ENCODE results near the gene DNASE2B.

DNASE2B gene

GRCh38 chr1:84374991-84375696, 23.1 kb upstream of the DNASE2B start:
- DNase-seq = no peak

DNA sequence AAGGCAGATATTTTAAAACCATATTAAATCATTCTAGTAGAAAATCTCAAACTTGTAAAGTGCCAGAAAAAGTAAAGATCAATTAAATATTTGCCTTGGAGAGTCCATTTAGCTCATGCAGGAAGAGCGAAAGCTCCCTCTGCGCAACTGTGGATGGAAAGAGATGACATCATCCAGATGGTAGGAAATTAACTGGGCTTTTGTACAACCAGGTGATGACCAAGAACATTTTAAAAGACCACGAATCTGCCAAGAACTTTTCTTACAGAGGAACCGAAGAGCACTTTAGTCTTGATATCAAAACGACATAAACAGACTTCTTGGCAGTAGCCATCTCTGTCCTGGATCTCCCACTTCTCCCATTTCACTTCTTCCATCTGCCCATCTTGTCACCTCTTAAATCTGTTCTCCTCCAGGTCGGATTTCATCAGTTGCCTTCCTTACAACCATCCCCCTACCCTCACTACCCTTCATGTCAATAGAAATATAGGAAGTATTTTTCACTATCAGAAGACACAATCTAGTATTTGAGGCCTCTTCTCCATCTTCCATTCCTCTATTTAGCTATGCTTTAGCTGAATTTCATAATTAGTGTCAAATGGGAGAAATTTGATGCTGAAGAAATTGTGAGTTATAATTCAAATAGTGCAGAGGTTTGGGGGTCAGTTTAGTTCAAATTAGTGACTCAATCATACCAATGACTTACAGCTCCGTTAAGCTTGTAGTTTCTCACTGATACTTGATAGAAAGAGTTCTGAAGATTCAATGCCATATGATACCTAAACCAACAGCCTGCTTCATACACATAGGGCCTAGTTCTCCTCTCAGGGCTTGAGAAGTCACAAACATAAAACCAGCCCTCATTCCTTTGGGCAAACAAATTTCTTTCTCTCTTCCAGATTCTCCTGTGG, 22.0 kb upstream of the DNASE2B start:
- no peak for DNase-seq

GRCh38 chr1:84377480-84378095, 20.7 kb upstream of the DNASE2B start:
- DNase-seq = no peak

DNA sequence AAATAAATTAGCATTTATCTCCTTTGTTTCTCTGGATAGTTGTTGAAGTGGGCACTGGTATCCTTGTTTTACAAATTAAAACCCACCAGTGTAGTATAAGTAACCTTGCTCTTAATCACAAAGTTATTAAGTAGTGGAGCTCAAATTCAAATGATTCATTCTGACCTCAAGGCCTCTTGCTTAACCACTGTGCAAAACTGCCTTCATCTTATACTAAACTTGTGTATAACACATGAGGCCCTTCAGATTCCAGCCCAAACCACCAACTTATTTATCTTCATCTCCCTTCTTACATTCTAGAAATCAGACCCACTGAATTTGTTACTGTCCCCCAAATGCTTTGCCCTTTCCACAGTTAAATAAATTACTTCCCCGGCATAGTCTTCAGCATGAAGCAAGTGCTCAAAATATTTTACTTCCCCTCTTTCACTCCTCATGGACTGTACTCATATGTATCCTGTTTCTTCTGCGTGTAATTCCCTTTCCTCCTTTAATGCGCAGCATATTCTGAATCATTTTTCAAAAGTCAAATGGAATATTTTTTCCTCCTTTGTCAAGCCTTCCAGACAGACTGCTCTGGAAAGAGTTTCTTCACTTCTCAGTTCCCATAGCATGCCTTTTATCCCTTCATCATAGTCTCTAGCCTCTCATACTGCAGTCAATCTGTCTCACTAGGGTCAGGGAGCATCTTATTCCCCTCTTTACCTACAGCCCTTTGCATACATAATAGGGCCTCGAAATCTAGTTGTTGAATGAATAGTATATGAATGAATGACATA, 19.0 kb upstream of the DNASE2B start:
- no peak for DNase-seq

DNA sequence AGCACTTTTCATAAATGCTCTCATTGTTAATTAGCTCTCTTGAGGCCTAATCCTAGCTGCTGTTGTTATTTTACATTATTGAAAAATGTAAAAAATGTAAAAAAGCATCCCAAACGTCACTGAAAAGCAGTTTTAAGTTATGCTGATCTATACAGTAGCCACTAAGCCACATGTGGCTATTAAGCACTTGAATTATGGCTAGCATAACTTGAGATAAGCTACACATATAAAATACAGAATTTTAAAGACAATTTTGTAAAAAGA, 18.4 kb upstream of the DNASE2B start:
- no peak for DNase-seq

DNA sequence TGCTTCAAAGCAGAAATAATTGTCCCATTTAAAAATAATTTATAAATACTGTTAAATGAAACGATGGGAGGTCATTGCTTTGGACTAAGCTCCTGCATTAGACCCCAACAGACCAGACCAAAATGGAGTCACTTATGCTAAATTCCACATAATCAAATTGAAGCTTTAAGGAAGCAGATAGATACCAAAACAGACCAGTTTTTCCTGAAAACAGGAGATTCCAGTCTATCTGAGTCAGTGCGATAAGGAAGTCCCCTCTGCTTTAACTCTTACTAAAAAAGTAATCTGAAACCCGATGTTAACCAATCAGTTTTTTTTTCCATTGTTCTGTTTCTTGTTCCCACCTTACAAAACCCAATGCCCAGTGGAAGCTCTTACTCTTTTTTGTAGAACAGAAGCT, 16.2 kb upstream of the DNASE2B start:
- no peak for DNase-seq

- no peak for DNase-seq
These were observed 12.9 kb upstream of the DNASE2B start for GRCh38 chr1:84385347-84385746.

DNA sequence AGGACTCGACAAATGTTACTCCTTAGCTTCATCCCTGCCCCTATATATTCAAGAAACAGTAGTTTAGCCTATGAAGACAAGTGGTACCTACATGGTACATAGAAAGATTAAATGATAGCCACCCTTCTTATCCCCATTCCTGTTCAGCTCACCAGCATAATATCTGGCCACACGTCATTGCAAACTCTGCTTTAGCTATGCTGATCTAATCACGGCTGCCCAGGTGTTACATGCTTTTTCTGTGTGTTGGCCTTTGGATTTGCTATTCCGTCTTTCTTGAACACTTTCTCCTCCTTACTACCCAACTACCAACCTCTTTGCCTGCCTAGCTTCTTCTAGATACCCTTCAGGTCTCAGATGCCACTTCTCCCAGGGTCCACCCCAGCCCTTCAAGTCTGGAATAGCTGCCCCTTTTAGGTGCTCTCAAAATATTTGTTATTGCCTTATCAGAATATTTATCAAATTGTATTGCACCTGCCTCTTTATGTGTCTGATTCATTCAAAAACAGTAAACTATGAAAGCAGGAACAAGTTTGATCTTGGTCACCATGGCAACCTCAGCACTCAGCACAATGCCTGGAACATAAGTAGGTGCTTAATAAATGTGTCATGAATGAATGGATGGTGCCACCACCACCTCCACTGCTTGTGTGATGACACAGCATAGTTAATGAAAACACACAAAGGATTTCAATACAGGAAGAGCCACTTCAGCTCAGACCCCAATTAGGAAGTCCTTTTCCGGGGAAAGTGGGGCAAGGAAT, 11.4 kb upstream of the DNASE2B start:
- no peak for DNase-seq

DNA sequence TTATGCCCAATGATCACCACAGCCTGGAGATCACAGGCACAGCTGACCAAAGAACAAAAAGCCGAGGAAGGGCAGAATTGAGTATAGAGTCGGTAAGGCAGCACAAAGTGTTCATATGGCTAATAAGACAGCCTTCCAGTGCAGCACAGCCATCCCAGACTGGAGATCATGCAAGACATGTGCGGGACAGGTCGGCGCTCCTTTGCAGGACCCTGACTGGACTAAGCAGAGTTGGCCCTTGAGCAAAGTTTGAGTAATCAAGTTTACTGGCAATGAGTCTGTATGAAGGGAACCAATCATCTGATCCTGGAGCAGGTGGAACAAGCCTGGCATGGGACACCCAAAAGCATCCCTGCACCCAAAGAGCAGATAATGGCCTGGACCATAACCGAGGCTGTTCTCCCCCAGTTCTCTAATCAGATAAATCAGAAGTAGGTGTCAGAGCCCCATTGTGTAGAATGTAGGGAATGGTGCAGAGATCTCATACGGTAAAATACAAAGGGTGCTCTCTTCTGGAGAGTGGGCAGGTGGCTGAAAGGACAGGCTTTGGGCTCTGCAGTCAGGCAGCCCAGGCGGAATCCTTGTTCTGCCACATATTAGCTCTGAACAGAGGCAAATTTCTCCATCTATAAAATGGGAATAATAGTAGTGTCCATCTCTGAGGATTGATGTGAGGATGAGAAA, 10.7 kb upstream of the DNASE2B start:
- DNase-seq = no peak

- DNase-seq = no peak
These were observed 8.1 kb upstream of the DNASE2B start for GRCh38 chr1:84390226-84390625.

GRCh38 chr1:84401156-84401555, 2.9 kb downstream of the DNASE2B start:
- DNase-seq = no peak

GRCh38 chr1:84402060-84402459, 3.8 kb downstream of the DNASE2B start:
- DNase-seq = no peak

- DNase-seq = no peak
These were observed 4.2 kb downstream of the DNASE2B start for GRCh38 chr1:84402501-84402900.

GRCh38 chr1:84403347-84403746, 5.1 kb downstream of the DNASE2B start:
- no peak for DNase-seq

GRCh38 chr1:84406346-84406861, 8.1 kb downstream of the DNASE2B start:
- no peak for DNase-seq

GRCh38 chr1:84407524-84407923, 9.2 kb downstream of the DNASE2B start:
- no peak for DNase-seq

DNA sequence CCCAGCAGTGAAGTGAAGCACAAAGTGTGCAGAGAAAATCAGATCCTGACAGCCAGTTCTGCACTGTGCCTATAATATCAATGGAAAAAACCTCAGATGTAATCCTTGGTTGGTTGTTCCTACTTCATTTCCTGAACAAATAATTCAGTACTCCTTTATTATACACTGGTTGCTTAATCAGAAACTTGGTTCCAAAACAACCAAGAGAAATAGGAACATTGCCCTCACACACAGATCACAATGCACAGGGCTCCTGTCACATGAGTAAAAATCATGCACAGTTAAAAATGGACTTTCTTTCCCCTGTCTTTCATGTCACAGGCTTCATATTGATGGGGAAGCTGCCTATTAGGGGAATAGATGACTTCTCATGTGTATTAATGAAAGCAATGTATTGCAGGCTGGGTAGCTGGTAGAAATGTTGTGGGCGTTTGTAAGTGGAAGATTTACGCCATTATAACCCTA, 9.7 kb downstream of the DNASE2B start:
- DNase-seq = no peak

DNA sequence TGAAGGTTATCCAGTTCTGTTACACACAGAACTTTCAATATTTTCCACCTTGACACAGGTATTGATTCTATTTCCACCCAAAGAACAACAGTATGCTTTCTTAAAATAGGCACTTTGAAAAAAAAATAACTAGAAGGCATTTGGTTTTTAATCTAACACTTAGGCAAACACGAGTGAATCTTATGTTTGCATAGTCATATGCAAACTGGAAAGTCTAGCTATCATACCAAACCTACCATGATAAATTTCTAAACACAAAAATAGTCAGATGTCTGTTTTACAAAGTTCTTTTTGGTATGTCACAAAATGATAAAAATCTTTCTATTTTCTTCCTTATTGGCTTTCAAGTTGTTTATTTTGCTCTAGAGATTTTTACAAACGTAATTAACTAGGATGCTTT, 11.6 kb downstream of the DNASE2B start:
- no peak for DNase-seq

GRCh38 chr1:84410328-84411095, 12.2 kb downstream of the DNASE2B start:
- DNase-seq = no peak

DNA sequence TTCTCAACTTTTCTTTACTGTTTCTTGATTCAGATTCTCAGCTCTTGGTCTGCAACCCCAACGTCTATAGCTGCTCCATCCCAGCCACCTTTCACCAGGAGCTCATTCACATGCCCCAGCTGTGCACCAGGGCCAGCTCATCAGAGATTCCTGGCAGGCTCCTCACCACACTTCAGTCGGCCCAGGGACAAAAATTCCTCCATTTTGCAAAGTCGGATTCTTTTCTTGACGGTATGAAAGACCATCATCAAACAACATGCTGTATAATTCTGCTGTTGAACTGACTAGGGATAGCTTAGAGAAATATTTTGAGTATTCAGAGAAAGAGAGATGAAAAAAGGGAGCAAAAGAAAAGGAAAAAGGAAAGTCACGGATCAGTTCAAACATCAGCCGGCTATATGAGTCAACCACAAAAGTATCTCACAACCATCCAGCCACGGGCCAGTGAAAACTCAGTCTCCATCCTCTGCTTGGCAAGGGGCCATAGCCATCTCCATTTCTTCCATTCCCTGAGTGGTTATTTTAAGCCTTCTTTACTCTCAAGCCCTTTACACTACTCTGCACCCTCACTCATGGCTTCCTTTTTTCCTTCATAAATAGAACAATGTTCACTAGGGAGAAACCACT, 14.1 kb downstream of the DNASE2B start:
- no peak for DNase-seq

All from NCI-H1436 (cell line).